AG09309 (cell line): ENCODE results near the gene SEPHS1.
A peak's percentile ranks its signal among the peaks of the same experiment; 100 is the strongest.

ENCODE experiments used
- DNase-seq: peaks from one replicate; pipeline ENCODE4 v3.0.0-alpha.2; 2010; ENCODE audit warnings: low read depth
- H3K4me3 ChIP-seq: 2 replicates; pipeline ENCODE4 v1.5.1; 2011; ENCODE audit warnings: mild to moderate bottlenecking, low read depth, low read length, moderate library complexity; ENCODE audit not compliant: control insufficient read depth
- TF ChIP-seq, protein P1 (sequence below): IDR thresholded peaks from 2 replicates; pipeline ENCODE4 v1.5.1; 2011; ENCODE audit warnings: mild to moderate bottlenecking, low read depth, low read length, inconsistent platforms; ENCODE audit not compliant: insufficient read depth, control insufficient read depth; ENCODE audit errors: missing control alignments

SEPHS1 gene

GRCh38 chr10:13349463-13350274 is 1.6 kb upstream of the SEPHS1 start:
- H3K4me3 ChIP-seq, result peak overlapping the region; percentile 58
- TF ChIP-seq, protein P1, sequence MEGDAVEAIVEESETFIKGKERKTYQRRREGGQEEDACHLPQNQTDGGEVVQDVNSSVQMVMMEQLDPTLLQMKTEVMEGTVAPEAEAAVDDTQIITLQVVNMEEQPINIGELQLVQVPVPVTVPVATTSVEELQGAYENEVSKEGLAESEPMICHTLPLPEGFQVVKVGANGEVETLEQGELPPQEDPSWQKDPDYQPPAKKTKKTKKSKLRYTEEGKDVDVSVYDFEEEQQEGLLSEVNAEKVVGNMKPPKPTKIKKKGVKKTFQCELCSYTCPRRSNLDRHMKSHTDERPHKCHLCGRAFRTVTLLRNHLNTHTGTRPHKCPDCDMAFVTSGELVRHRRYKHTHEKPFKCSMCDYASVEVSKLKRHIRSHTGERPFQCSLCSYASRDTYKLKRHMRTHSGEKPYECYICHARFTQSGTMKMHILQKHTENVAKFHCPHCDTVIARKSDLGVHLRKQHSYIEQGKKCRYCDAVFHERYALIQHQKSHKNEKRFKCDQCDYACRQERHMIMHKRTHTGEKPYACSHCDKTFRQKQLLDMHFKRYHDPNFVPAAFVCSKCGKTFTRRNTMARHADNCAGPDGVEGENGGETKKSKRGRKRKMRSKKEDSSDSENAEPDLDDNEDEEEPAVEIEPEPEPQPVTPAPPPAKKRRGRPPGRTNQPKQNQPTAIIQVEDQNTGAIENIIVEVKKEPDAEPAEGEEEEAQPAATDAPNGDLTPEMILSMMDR, result no peak
- DNase-seq, result no peak

- DNase-seq, result no peak
- TF ChIP-seq, protein P1, result no peak
- peak overlapping the region; percentile 72 for H3K4me3 ChIP-seq
Measured at GRCh38 chr10:13347500-13348156, 465 bp downstream of the SEPHS1 start.

DNA sequence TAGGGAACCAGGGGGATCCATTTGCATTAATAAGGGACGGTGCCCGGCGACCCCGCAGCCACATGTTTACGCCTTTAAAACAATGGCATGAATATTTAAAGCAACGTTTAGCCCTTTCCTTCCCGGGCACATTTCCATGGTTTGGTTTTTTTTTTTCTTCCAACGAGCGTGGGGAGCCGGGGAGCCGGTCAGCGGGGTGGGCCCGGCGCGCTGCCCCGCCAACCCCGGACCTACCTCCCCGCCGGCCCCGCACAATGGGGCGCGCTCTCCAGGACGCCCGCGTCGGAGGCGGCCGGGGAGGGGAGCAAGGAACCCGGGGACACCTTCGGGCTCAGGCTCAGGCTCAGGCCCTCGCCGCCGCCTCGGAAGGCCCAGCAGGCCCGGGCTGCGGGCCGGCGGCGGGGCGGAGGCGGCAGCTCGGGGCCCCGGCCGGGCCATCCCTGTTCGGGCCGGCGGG is 1.0 kb downstream of the SEPHS1 start:
- TF ChIP-seq, protein P1, result no peak
- H3K4me3 ChIP-seq, result peak overlapping the region; percentile 72
- DNase-seq, result no peak

GRCh38 chr10:13346283-13347042 is 1.6 kb downstream of the SEPHS1 start:
- DNase-seq, result peak; percentile 67
- TF ChIP-seq, protein P1, result no peak
- peak overlapping the region; percentile 72 for H3K4me3 ChIP-seq

DNA sequence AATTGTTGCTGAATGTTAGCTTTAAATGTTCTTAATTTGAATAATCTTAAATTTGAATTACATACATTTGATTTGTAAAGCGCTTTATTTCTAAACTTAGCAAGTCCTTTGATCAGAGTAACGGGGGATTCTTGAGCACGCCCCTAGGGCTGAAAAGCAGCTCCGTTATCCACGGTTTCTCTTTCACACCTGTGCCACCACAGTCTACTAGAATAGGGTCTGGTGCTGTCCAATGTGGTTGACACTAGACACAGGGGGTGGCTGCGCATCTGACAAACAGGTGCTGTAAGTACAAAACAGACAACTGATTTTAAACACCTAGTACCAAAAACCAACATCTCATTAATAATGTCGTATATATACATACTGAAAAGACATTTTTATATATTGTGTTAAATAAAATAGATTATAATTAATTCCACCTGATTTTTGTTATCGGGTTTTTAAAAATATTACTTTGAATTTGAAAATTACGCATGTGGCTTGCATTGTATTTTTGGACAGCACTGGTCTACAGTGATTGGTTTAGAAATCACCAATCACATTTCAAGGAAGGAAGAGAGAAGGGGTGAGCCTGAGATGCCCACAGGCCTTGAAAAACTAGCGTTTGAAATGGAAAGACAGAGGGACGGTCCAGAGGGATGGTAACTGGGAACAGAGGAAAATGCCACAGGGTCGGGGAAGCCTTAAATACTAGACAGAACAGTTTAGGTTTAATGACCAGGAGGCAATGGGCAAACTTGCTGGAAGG is 7.3 kb downstream of the SEPHS1 start:
- DNase-seq, result no peak
- H3K4me3 ChIP-seq, result no peak overlapping the region
- TF ChIP-seq, protein P1, result no peak

DNA sequence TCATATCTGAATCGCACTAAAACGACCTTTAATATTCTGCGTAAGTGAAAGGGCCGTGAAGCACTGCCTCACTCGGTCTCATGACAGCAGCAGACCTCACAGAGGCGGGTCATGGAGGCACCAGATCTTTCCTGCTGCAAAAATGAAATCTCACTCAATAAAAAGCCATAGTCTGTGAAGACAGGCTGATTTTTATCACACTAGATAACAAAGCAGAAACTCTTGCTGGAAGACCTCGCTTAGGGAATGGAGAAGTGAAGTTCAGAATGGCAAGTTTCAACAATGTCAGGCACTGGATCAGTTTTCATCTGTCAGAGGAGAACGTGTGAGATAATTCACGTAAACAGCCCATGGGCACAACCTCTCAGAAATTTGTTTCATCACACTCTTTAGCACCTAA is 8.0 kb downstream of the SEPHS1 start:
- no peak overlapping the region for H3K4me3 ChIP-seq
- no peak for DNase-seq

More for the DNA sequence above, 8.0 kb downstream of the SEPHS1 start:
- TF ChIP-seq, protein P1, result no peak
